AG04450 (cell line): ENCODE data around the gene ZNF804A. TPM values are rescaled to one million over a fixed set of nuclear protein-coding genes. Genes with fewer than 3 reads are reported as not detected.

Experiments
- CTCF ChIA-PET: fragments of 300-600, 350-600 bp; formaldehyde crosslinking; extraction: SDS; loops from one replicate; lab custom pipeline; 2022; ENCODE audit warnings: antibody characterized with exemption, inconsistent platforms; lab: Charles Lee
- POLR2A ChIA-PET: fragments of 350-600 bp; formaldehyde crosslinking; extraction: SDS; loops from one replicate; lab custom pipeline; 2021; ENCODE audit warnings: antibody characterized with exemption, inconsistent platforms; lab: Yijun Ruan, JAX
- DNase-seq: peaks from one replicate; pipeline ENCODE4 v3.0.0-alpha.2; 2011; ENCODE audit warnings: low read depth, low spot score
- H3K27ac ChIP-seq: one replicate; pipeline ENCODE4 v1.5.1; 2012; ENCODE audit warnings: low read depth, low read length, control low read depth
- H3K27me3 ChIP-seq: one replicate; pipeline ENCODE4 v1.6.0; 2012; ENCODE audit warnings: low read length; ENCODE audit not compliant: control insufficient read depth, insufficient read depth
- H3K4me3 ChIP-seq: 2 replicates; pipeline ENCODE4 v1.5.1; 2011; ENCODE audit warnings: mild to moderate bottlenecking, low read depth, low read length, control low read depth
- H3K9me3 ChIP-seq: 2 replicates; pipeline ENCODE4 v1.5.1; 2012; ENCODE audit warnings: low read length; ENCODE audit not compliant: control insufficient read depth, insufficient read depth
- CTCF ChIP-seq: IDR thresholded peaks from 2 replicates; pipeline ENCODE4 v1.5.1; 2011; ENCODE audit warnings: low read depth, low read length, control low read depth, inconsistent platforms
- polyA plus RNA-seq: library from polyadenylated mRNA; depleted of rRNA; stranded (reverse); fragments of >200 nt; gene quantifications from 2 replicates; pipeline ENCODE4 v1.2.3, GENCODE V29; 2011

Gene ZNF804A
- polyA plus RNA-seq, 1 experiment: 6.2 TPM

- Histone ChIP-seq H3K9me3 (no peaks in the 10 kb centered on the region), H3K27ac (no peak overlapping the region), H3K27me3 (no peaks in the 10 kb centered on the region), H3K4me3 (no peak overlapping the region)
- ChIA-PET CTCF (no interaction called here), POLR2A (no interaction called here)
- TF ChIP-seq CTCF: no peak
- DNase-seq: no peak
These were observed 162.6 kb downstream of the ZNF804A start for GRCh38 chr2:184760931-184761330.

- no peaks in the 10 kb centered on the region for H3K27me3 ChIP-seq
- TF ChIP-seq CTCF: no peak
- no peak overlapping the region for H3K27ac ChIP-seq
- no peaks in the 10 kb centered on the region for H3K9me3 ChIP-seq
- ChIA-PET POLR2A (no interaction called here), CTCF (no interaction called here)
- no peak overlapping the region for H3K4me3 ChIP-seq
- DNase-seq: no peak
These were observed 167.0 kb downstream of the ZNF804A start for GRCh38 chr2:184765112-184765895.

GRCh38 chr2:184767059-184767458 lies 168.7 kb downstream of the ZNF804A start:
- ChIA-PET CTCF (no interaction called here), POLR2A (no interaction called here)
- no peaks in the 10 kb centered on the region for H3K9me3 ChIP-seq

GRCh38 chr2:184769023-184769422 lies 170.7 kb downstream of the ZNF804A start:
- peak; percentile 41 for DNase-seq
- POLR2A ChIA-PET: no interaction called here

More at GRCh38 chr2:184767059-184767458, 168.7 kb downstream of the ZNF804A start:
- DNase-seq: no peak
- no peak for TF ChIP-seq CTCF
- no peak overlapping the region for H3K4me3 ChIP-seq
- no peak overlapping the region for H3K27ac ChIP-seq
- no peaks in the 10 kb centered on the region for H3K27me3 ChIP-seq

More at GRCh38 chr2:184769023-184769422, 170.7 kb downstream of the ZNF804A start:
- no peaks in the 10 kb centered on the region for H3K27me3 ChIP-seq
- CTCF ChIA-PET: no interaction called here
- no peak overlapping the region for H3K27ac ChIP-seq
- TF ChIP-seq CTCF: no peak
- no peaks in the 10 kb centered on the region for H3K9me3 ChIP-seq
- no peak overlapping the region for H3K4me3 ChIP-seq
